GM06990 (cell line): ENCODE results near the gene RAB40B.

Source experiments
- DNase-seq: peaks from one replicate; pipeline ENCODE4 v3.0.0-alpha.2; 2011; ENCODE audit not compliant: insufficient read length; ENCODE audit errors: extremely low read depth
- H3K27me3 ChIP-seq: replicated peaks from 2 replicates; pipeline ENCODE4 v1.6.0; 2011; ENCODE audit warnings: low read length; ENCODE audit not compliant: control insufficient read depth, insufficient read depth
- H3K36me3 ChIP-seq: 2 replicates; pipeline ENCODE4 v1.5.1; 2011; ENCODE audit warnings: low read length; ENCODE audit not compliant: control insufficient read depth, insufficient read depth
- H3K4me3 ChIP-seq: replicated peaks from 2 replicates; pipeline ENCODE4 v1.5.1; 2011; ENCODE audit warnings: low read depth, mild to moderate bottlenecking, control low read depth, low read length
- CTCF ChIP-seq: IDR thresholded peaks from 2 replicates; pipeline ENCODE4 v1.5.1; 2011; ENCODE audit warnings: low read length, control low read depth, mild to moderate bottlenecking, inconsistent platforms; ENCODE audit not compliant: insufficient read depth, poor library complexity, severe bottlenecking

RAB40B gene

GRCh38 chr17:82685291-82685690 is 13.2 kb downstream of the RAB40B start:
- Histone ChIP-seq H3K4me3 (no peak overlapping the region), H3K27me3 (no peaks in the 10 kb centered on the region), H3K36me3 (no peaks in the 10 kb centered on the region)
- no peak for TF ChIP-seq CTCF
- DNase-seq, result no peak

GRCh38 chr17:82684228-82684841 is 14.2 kb downstream of the RAB40B start:
- no peak overlapping the region for H3K4me3 ChIP-seq
- no peak for TF ChIP-seq CTCF
- H3K36me3 ChIP-seq, result no peaks in the 10 kb centered on the region
- no peak for DNase-seq
- no peaks in the 10 kb centered on the region for H3K27me3 ChIP-seq

- Histone ChIP-seq H3K4me3 (no peak overlapping the region), H3K36me3 (no peaks in the 10 kb centered on the region), H3K27me3 (no peaks in the 10 kb centered on the region)
- DNase-seq, result no peak
- no peak for TF ChIP-seq CTCF
Measured at GRCh38 chr17:82683534-82683933, 15.0 kb downstream of the RAB40B start.

GRCh38 chr17:82681547-82681946 is 17.0 kb downstream of the RAB40B start:
- no peaks in the 10 kb centered on the region for H3K36me3 ChIP-seq
- H3K27me3 ChIP-seq, result no peaks in the 10 kb centered on the region
- no peak for TF ChIP-seq CTCF
- H3K4me3 ChIP-seq, result no peak overlapping the region
- no peak for DNase-seq

- H3K4me3 ChIP-seq, result no peak overlapping the region
- TF ChIP-seq CTCF, result no peak
- no peaks in the 10 kb centered on the region for H3K27me3 ChIP-seq
- no peaks in the 10 kb centered on the region for H3K36me3 ChIP-seq
- DNase-seq, result no peak
Measured at GRCh38 chr17:82679586-82680465, 18.7 kb downstream of the RAB40B start.
